Progenitor cell of endocrine pancreas (in vitro differentiated cells): ENCODE measurements around the gene ZNF750. TPM values are rescaled to one million over a fixed set of nuclear protein-coding genes. Genes with fewer than 3 reads are reported as not detected.
A peak's percentile ranks its signal among the peaks of the same experiment; 100 is the strongest.

Source experiments
- DNase-seq: peaks from one replicate; pipeline ENCODE4 v3.0.0; 2021; ENCODE audit warnings: low spot score; ENCODE audit not compliant: unreplicated experiment
- H3K27ac Mint-ChIP-seq: 2 replicates; pipeline ENCODE4 v1.8.0; 2021; ENCODE audit warnings: mild to moderate bottlenecking, moderate library complexity, mixed read lengths
- H3K27me3 Mint-ChIP-seq: 2 replicates; pipeline ENCODE4 v1.8.0; 2021; ENCODE audit warnings: mixed read lengths
- H3K36me3 Mint-ChIP-seq: 2 replicates; pipeline ENCODE4 v1.8.0; 2022; ENCODE audit warnings: mixed read lengths; ENCODE audit not compliant: insufficient read depth
- H3K4me1 Mint-ChIP-seq: 2 replicates; pipeline ENCODE4 v1.8.0; 2021; ENCODE audit warnings: low read depth, mixed read lengths
- H3K4me3 Mint-ChIP-seq: 2 replicates; pipeline ENCODE4 v1.8.0; 2021; ENCODE audit warnings: low read depth, mild to moderate bottlenecking, moderate library complexity, mixed read lengths
- H3K9me3 Mint-ChIP-seq: 2 replicates; pipeline ENCODE4 v1.8.0; 2021; ENCODE audit warnings: low read depth, mixed read lengths
- CTCF ChIP-seq: fragments of 200-600 bp; sonication (generic); IDR thresholded peaks from one replicate; pipeline ENCODE4 v1.5.0; 2021; ENCODE audit warnings: antibody characterized with exemption, mild to moderate bottlenecking; ENCODE audit not compliant: unreplicated experiment
- total RNA-seq: library from RNA; stranded (reverse); gene quantifications from 2 replicates; pipeline ENCODE4 v1.2.1, GENCODE V29; 2021

The ZNF750 gene
- total RNA-seq, 1 donor from 2014 or later, result 0.07 TPM

GRCh38 chr17:82871776-82872561 is 32.1 kb upstream of the ZNF750 start:
- H3K27me3 Mint-ChIP-seq, result no peaks in the 10 kb centered on the region
- peaks cover 23% of the 10 kb centered on the region for H3K4me1 Mint-ChIP-seq
- TF ChIP-seq CTCF, result no peak
- no peak for DNase-seq
- H3K9me3 Mint-ChIP-seq, result no peaks in the 10 kb centered on the region
- no peak overlapping the region for H3K4me3 Mint-ChIP-seq
- H3K36me3 Mint-ChIP-seq, result peaks cover 7% of the 10 kb centered on the region
- peak overlapping the region; percentile 71 for H3K27ac Mint-ChIP-seq

GRCh38 chr17:82871056-82871775 is 31.4 kb upstream of the ZNF750 start:
- Mint-ChIP-seq H3K4me3 (no peak overlapping the region), H3K4me1 (peaks cover 18% of the 10 kb centered on the region), H3K27ac (no peak overlapping the region), H3K36me3 (peaks cover 7% of the 10 kb centered on the region), H3K9me3 (no peaks in the 10 kb centered on the region), H3K27me3 (no peaks in the 10 kb centered on the region)
- no peak for DNase-seq
- TF ChIP-seq CTCF, result no peak

- no peak overlapping the region for H3K4me3 Mint-ChIP-seq
Measured at GRCh38 chr17:82870541-82870940, 30.7 kb upstream of the ZNF750 start.

GRCh38 chr17:82870091-82870491 is 30.3 kb upstream of the ZNF750 start:
- Mint-ChIP-seq H3K27ac (peak overlapping the region; percentile 73), H3K27me3 (no peaks in the 10 kb centered on the region), H3K36me3 (peaks cover 7% of the 10 kb centered on the region), H3K4me3 (no peak overlapping the region), H3K4me1 (peaks cover 10% of the 10 kb centered on the region), H3K9me3 (no peaks in the 10 kb centered on the region)
- TF ChIP-seq CTCF, result no peak
- DNase-seq, result no peak

More at GRCh38 chr17:82870541-82870940, 30.7 kb upstream of the ZNF750 start:
- H3K27ac Mint-ChIP-seq, result peak overlapping the region; percentile 73
- peaks cover 7% of the 10 kb centered on the region for H3K36me3 Mint-ChIP-seq
- no peak for TF ChIP-seq CTCF
- H3K4me1 Mint-ChIP-seq, result peaks cover 14% of the 10 kb centered on the region
- no peaks in the 10 kb centered on the region for H3K9me3 Mint-ChIP-seq
- no peaks in the 10 kb centered on the region for H3K27me3 Mint-ChIP-seq
- no peak for DNase-seq

GRCh38 chr17:82869536-82869935 is 29.7 kb upstream of the ZNF750 start:
- Mint-ChIP-seq H3K4me1 (peaks cover 5% of the 10 kb centered on the region), H3K9me3 (no peaks in the 10 kb centered on the region), H3K27me3 (no peaks in the 10 kb centered on the region), H3K4me3 (no peak overlapping the region), H3K36me3 (peaks cover 7% of the 10 kb centered on the region), H3K27ac (peak overlapping the region; percentile 71)
- no peak for TF ChIP-seq CTCF
- DNase-seq, result no peak
